Kidney (tissue), 14 donors: ENCODE measurements around the gene EEA1. TPM values are rescaled to one million over a fixed set of nuclear protein-coding genes. Genes with fewer than 3 reads are reported as not detected.

Experiments
- DNase-seq, 5 donors: peaks; one replicate each; pipeline ENCODE4 v3.0.0-alpha.2; 2013 to 2020
- FAIRE-seq: peaks from 2 replicates; lab custom pipeline; 2012; peaks lifted over from hg19 to GRCh38; lab: Jason Lieb, UNC
- H3K27ac ChIP-seq, 2 donors: one replicate each; pipeline ENCODE4 v1.7.0; 2013; ENCODE audit warnings: low read depth in 2 of 2, low read length in 2 of 2, inconsistent platforms in 1 of 2
- H3K27me3 ChIP-seq: one replicate; pipeline ENCODE4 v1.7.1; 2013; ENCODE audit warnings: low read length, inconsistent platforms; ENCODE audit not compliant: control insufficient read depth, insufficient read depth
- H3K36me3 ChIP-seq, 3 donors: one replicate each; pipeline versions ENCODE4 v1.7.0 to v1.7.1; 2013; ENCODE audit warnings: low read length in 3 of 3, control low read depth in 1 of 3, inconsistent platforms in 1 of 3; ENCODE audit not compliant: insufficient read depth in 3 of 3, control insufficient read depth in 2 of 3
- H3K4me1 ChIP-seq, 3 donors: one replicate each; pipeline versions ENCODE4 v1.7.0 to v1.7.1; 2013; ENCODE audit warnings: low read length in 3 of 3, inconsistent platforms in 1 of 3, low read depth in 1 of 3; ENCODE audit not compliant: control insufficient read depth in 2 of 3, insufficient read depth in 2 of 3
- H3K4me3 ChIP-seq, 3 donors: one replicate each; pipeline versions ENCODE4 v1.7.0 to v1.8.1; 2013; ENCODE audit warnings: low read length in 3 of 3, control low read depth in 1 of 3, inconsistent platforms in 1 of 3
- H3K9ac ChIP-seq, 3 donors: one replicate each; pipeline versions ENCODE4 v1.7.0 to v1.7.1; 2013; ENCODE audit warnings: low read length in 3 of 3, control low read depth in 1 of 3, inconsistent platforms in 1 of 3
- H3K9me3 ChIP-seq, 3 donors: one replicate each; pipeline versions ENCODE4 v1.7.0 to v1.7.1; 2013; ENCODE audit warnings: low read length in 3 of 3, control low read depth in 1 of 3, inconsistent platforms in 1 of 3; ENCODE audit not compliant: control insufficient read depth in 2 of 3, insufficient read depth in 1 of 3
- intact Hi-C: fragments of 100-400 bp; cut with DNase I; formaldehyde crosslinking; loops from one replicate; pipeline ENCODE4 v1.11.1; 2022
- polyA plus RNA-seq: library from polyadenylated mRNA; stranded (reverse); fragments of 350-450 nt; fragmentation: Illumina TruSeq; extraction: RNeasy Lipid Tissue Mini Kit (QIAGEN cat#74804); gene quantifications from one replicate; pipeline ENCODE4 v1.2.3, GENCODE V29; 2014; ENCODE audit warnings: low read depth, low replicate concordance; ENCODE audit not compliant: insufficient read depth
- total RNA-seq: library from RNA; stranded (reverse); fragmentation: NEBNext Ultra II Directional; extraction: Animal tissue kit (Norgen Biotek cat#: 25700); gene quantifications from one replicate; pipeline ENCODE4 v1.2.1, GENCODE V29; 2021
- TF ChIP-seq, protein P1 (sequence below): IDR thresholded peaks from 3 replicates; pipeline ENCODE4 v1.5.1; 2012; ENCODE audit warnings: mild to moderate bottlenecking, moderate library complexity, borderline replicate concordance; ENCODE audit not compliant: insufficient read depth; ENCODE audit errors: extremely low read depth
- donor health status: control.
- donor health status: control.
- donor health status: control.
- donor health status: control.
- donor health status: control.
- donor health status: DM: yes; HTN: yes; CAD: no.
- donor health status: Normal renal cell carcinoma (clear cell type).

EEA1 gene
- total and polyA plus RNA-seq, 2 donors from 2014 or later: 2.5 to 30.2 TPM

DNA sequence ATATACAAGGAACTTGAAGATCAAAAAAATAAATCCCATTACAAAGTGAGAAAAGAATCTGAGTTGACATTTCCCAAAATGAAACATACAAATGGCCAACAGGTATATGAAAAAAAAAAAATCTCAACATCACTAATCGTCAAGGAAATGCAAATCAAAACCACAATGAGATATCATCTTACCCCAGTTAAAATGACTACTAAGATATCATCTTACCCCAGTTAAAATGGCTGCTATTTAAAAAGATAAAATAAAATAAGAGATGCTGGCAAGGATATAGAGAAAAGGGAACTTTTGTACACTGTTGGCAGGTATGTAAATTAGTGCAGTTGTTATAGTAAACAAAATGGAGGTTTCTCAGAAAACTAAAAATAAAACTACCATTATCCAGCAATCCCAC lies 181.9 kb downstream of the EEA1 start:
- H3K27me3 ChIP-seq: no peaks in the 10 kb centered on the region
- no peak for DNase-seq
- no peak overlapping the region for H3K9ac ChIP-seq
- FAIRE-seq: no peak
- H3K9me3 ChIP-seq: no peaks in the 10 kb centered on the region
- intact Hi-C loops: no loop called here
- H3K4me3 ChIP-seq: no peak overlapping the region
- H3K27ac ChIP-seq: no peak overlapping the region
- TF ChIP-seq, protein P1, sequence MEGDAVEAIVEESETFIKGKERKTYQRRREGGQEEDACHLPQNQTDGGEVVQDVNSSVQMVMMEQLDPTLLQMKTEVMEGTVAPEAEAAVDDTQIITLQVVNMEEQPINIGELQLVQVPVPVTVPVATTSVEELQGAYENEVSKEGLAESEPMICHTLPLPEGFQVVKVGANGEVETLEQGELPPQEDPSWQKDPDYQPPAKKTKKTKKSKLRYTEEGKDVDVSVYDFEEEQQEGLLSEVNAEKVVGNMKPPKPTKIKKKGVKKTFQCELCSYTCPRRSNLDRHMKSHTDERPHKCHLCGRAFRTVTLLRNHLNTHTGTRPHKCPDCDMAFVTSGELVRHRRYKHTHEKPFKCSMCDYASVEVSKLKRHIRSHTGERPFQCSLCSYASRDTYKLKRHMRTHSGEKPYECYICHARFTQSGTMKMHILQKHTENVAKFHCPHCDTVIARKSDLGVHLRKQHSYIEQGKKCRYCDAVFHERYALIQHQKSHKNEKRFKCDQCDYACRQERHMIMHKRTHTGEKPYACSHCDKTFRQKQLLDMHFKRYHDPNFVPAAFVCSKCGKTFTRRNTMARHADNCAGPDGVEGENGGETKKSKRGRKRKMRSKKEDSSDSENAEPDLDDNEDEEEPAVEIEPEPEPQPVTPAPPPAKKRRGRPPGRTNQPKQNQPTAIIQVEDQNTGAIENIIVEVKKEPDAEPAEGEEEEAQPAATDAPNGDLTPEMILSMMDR: no peak
- no peaks in the 10 kb centered on the region for H3K4me1 ChIP-seq
- H3K36me3 ChIP-seq: no peaks in the 10 kb centered on the region

DNA sequence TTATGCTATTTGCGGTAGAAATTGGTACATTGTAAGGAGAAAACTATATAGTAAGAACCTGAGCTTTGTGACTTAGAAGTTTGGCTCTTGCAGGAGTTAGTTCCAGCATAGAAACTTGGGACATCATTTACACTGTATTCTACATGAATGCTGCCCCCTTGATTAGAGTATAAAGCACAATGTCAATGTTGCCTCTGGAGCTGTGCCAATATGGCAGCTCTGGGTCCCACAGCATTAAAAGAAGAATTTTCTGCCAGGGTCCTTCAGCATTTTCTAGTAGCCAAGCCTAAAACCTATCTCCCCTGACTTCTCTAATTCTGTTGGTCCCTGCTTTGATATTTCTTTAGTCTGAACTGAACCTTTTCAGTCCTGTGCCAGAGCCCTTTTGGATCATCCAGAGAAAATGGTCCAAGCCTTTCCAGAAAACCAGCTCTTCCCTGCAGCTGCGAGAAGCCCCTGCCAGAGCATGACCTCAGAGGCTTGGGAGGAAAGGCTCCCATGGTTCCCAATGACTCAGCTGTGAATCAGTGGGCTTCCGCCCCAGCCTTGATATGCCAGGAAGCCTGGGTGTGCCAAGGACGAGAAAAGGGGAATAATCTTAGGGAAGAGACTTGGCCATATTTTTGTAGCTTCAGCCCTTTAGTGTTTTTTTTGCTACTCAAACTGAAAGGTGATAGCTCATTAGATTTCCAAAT lies 183.1 kb downstream of the EEA1 start:
- Histone ChIP-seq H3K9ac (no peak overlapping the region), H3K9me3 (no peaks in the 10 kb centered on the region), H3K27me3 (no peaks in the 10 kb centered on the region), H3K4me3 (no peak overlapping the region), H3K27ac (no peak overlapping the region), H3K36me3 (no peaks in the 10 kb centered on the region), H3K4me1 (no peaks in the 10 kb centered on the region)
- FAIRE-seq: no peak
- TF ChIP-seq, protein P1: no peak
- peak in 1 of 5 donors; percentile 74 for DNase-seq
- intact Hi-C loops: no loop called here

DNA sequence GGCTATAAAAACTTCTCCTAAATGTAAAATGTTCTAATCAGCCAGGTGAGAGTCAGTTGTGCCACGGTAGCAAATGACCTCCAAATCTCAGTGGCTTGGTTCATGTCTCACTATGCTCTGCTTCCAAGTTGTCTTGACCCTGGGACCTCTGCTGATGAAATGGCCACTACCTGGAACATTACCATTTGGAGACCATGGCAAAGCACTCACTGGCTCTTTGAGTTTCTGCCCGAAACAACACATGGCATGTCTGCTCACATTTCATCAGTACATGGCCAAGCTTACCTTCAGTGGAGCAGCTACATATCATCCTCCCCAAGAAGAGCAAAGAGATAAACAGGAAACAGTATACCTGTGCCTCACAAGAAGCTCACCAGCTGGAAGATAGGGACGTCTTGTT lies 186.1 kb downstream of the EEA1 start:
- FAIRE-seq: no peak
- no peaks in the 10 kb centered on the region for H3K36me3 ChIP-seq
- H3K4me1 ChIP-seq: no peaks in the 10 kb centered on the region
- no peak overlapping the region for H3K9ac ChIP-seq
- H3K27me3 ChIP-seq: no peaks in the 10 kb centered on the region
- intact Hi-C loops: no loop called here
- DNase-seq: no peak
- H3K27ac ChIP-seq: no peak overlapping the region
- no peak overlapping the region for H3K4me3 ChIP-seq
- no peaks in the 10 kb centered on the region for H3K9me3 ChIP-seq
- TF ChIP-seq, protein P1: no peak

DNA sequence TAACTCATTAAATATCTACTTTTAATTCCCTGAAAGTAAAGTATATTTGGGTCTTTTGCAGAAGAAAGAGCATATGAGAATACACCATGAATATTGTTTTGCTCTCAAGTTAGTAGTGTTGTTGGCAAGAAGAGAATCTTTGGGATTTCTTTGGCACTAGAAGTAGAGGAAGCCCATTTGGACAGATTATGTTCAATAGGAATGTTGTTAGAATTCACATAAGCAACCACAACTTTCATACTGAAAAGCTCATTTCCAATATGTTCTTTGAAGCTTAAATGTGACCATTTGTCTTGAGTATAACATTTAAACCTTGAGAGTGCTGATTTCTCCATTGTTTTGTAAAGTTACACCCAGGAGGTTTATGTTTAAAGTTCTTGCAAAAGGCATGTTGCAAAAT lies 188.7 kb downstream of the EEA1 start:
- H3K27me3 ChIP-seq: no peaks in the 10 kb centered on the region
- FAIRE-seq: no peak

More for the DNA sequence above, 188.7 kb downstream of the EEA1 start:
- Histone ChIP-seq H3K9me3 (no peaks in the 10 kb centered on the region), H3K9ac (no peak overlapping the region), H3K27ac (no peak overlapping the region), H3K36me3 (no peaks in the 10 kb centered on the region), H3K4me1 (no peaks in the 10 kb centered on the region), H3K4me3 (no peak overlapping the region)
- intact Hi-C loops: no loop called here
- TF ChIP-seq, protein P1: no peak
- DNase-seq: no peak
